GM21447 (cell line): ENCODE measurements around the gene MCM10.
"Not testable (repeated sequence)": the region's sequence is repeated elsewhere in the genome, so short reads cannot be mapped to it uniquely, and the experiment has no call there.

Experiments used
- ATAC-seq: cut with Tn5 transposase; IDR thresholded peaks from one replicate; pipeline ENCODE4 v1.9.1; 2021; ENCODE audit not compliant: unreplicated experiment

Gene MCM10

GRCh38 chr10:13160934-13161856, at the start of gene MCM10:
MCM10 (plus strand) TSS chr10:13161558; CDS start chr10:13164203, 2,645 bp downstream.
- ATAC-seq: peak; percentile 100

DNA sequence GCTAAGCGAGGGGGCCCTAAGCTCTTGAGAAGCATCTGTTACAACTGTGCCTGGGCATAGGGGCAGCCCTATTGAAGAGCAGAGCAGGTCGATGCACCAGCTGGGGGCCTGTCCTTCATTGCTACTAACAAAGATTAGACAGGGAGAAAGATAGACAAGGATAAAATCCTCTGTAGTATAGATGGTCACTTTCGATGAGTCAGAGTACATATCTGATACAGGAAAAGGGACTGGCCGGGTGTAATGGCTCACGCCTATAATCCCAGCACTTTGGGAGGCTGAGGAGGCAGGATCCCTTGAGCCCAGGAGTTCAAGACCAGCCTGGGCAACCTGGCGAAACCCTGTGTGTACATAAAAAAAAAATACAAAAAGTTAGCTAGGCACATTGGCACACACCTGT, 47.8 kb upstream of the MCM10 start:
- no peak for ATAC-seq

- no peak for ATAC-seq
These were observed 45.2 kb upstream of the MCM10 start for GRCh38 chr10:13115832-13116803.

GRCh38 chr10:13117841-13118783, 43.2 kb upstream of the MCM10 start:
- no peak for ATAC-seq

- no peak for ATAC-seq
These were observed 42.5 kb upstream of the MCM10 start for GRCh38 chr10:13118784-13119410.

GRCh38 chr10:13120786-13121499, 40.4 kb upstream of the MCM10 start:
- no peak for ATAC-seq

- ATAC-seq: no peak
These were observed 39.9 kb upstream of the MCM10 start for GRCh38 chr10:13121500-13121854.

- ATAC-seq: no peak
These were observed 24.7 kb upstream of the MCM10 start for GRCh38 chr10:13136651-13137050.

GRCh38 chr10:13139150-13139549, 22.2 kb upstream of the MCM10 start:
- ATAC-seq: no peak

- ATAC-seq: no peak
These were observed 21.7 kb upstream of the MCM10 start for GRCh38 chr10:13139676-13140075.

GRCh38 chr10:13140627-13141190, 20.6 kb upstream of the MCM10 start:
- ATAC-seq: no peak

DNA sequence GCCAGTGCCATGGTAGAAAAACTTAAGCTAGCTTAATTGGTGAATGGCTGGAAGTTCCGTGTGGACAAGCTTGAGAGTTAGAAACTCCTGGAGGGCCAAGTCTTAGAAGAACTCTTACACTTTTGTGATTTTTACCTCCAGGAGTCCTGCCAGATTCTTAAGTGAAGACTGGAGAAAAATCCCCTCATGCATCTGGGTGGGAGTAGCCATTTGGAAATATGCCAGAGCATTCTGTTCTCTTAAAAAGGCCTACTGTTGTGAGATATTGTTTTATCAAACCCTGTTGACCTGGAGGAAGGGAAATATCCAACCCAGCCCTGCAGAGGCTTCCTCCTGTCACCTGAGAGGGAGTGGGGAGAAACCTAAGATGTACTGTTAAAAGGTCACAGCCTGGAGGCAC, 17.6 kb upstream of the MCM10 start:
- ATAC-seq: no peak

GRCh38 chr10:13144814-13145213, 16.5 kb upstream of the MCM10 start:
- no peak for ATAC-seq

GRCh38 chr10:13146379-13146778, 15.0 kb upstream of the MCM10 start:
- ATAC-seq: no peak

DNA sequence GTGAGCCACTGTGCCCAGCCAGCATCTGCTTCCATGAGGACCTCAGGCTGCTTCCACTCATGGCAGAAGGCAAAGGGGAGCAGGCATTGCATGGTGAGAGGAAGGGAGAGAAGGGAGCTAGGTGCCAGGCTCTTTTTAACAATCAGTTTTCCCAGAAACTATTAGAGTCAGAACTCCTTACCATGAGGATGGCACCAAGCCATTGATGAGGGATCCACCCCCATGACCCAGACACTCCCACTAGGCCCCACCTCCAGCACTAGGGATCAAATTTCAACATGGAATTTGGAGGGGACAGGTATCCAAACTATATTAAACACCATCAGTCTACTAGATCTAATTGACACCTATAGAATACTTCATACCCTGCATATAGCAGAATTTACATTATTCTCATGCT, 14.2 kb upstream of the MCM10 start:
- no peak for ATAC-seq

GRCh38 chr10:13152296-13152695, 9.1 kb upstream of the MCM10 start:
- ATAC-seq: no peak

DNA sequence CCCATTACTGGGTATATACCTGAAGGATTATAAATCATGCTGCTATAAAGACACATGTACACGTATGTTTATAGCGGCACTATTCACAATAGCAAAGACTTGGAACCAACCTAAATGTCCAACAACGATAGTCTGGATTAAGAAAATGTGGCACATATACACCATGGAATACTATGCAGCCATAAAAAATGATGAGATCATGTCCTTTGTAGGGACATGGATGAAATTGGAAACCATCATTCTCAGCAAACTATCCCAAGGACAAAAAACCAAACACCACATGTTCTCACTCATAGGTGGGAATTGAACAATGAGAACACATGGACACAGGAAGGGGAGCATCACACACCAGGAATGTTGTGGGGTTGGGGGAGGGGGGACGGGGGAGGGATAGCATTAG, 5.5 kb upstream of the MCM10 start:
- not testable (repeated sequence) for ATAC-seq

DNA sequence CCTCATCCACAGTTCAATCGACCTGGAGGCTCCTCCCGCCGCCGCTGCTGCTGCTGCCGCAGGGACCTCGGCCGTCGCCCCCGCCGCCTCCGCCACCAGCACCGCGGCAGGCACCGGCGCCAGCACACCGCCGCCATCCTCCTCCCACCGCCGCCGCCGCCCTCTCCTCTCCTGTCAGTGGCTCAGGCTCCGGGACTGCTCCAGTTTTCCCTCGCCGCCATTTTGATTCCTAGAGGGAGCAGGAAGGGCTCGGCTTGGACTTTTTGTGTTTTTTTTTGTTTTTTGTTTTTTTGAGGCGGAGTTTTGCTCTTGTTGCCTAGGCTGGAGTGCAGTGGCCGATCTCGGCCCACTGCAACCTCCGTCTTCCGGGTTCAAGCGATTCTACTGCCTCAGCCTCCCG, 3.0 kb upstream of the MCM10 start:
- ATAC-seq: no peak

DNA sequence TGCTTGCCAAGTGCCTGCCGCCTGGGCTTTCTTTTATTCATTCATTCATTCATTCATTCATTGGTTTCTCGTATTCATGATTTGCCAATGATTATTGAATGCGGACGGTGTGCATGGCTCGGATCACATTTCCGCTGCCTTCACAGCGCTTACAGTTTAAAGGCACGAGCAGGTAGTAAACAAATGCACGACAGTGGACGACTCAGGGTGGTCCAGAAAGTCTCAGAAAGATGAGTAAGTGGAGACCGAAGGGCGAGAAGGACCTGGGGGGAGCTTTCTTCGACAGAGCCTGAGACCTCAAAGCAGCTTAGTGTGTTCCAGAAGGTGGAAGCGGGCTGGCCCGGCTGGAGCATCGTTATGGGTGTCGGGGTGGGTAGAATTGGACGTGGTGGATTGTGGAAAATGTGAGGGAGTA, 506 bp downstream of the MCM10 start:
- peak; percentile 7 for ATAC-seq
